Effector CD8-positive, alpha-beta T cell (primary cell): ENCODE measurements around the gene SAFB.
"Not testable (repeated sequence)": the region's sequence is repeated elsewhere in the genome, so short reads cannot be mapped to it uniquely, and the experiment has no call there.

ENCODE experiments used
- DNase-seq: peaks from one replicate; lab custom pipeline; 2025; lab: John Stamatoyannopoulos, UW

The SAFB gene

GRCh38 chr19:5595129-5595528 lies 27.8 kb upstream of the SAFB start:
- no peak for DNase-seq

GRCh38 chr19:5595745-5596144 lies 27.1 kb upstream of the SAFB start:
- no peak for DNase-seq

- no peak for DNase-seq
Observed at GRCh38 chr19:5600797-5601196, 22.1 kb upstream of the SAFB start.

GRCh38 chr19:5603626-5604025 lies 19.3 kb upstream of the SAFB start:
- DNase-seq, result no peak

GRCh38 chr19:5605362-5605761 lies 17.5 kb upstream of the SAFB start:
- DNase-seq, result no peak

GRCh38 chr19:5607318-5608275 lies 15.3 kb upstream of the SAFB start:
- DNase-seq, result no peak

GRCh38 chr19:5608291-5608690 lies 14.6 kb upstream of the SAFB start:
- DNase-seq, result no peak

- not testable (repeated sequence) for DNase-seq
Observed at GRCh38 chr19:5608766-5609165, 14.1 kb upstream of the SAFB start.

GRCh38 chr19:5609881-5610448 lies 12.9 kb upstream of the SAFB start:
- DNase-seq, result no peak

- no peak for DNase-seq
Observed at GRCh38 chr19:5612891-5613865, 9.7 kb upstream of the SAFB start.

- no peak for DNase-seq
Observed at GRCh38 chr19:5615756-5616327, 7.0 kb upstream of the SAFB start.

GRCh38 chr19:5617080-5617479 lies 5.8 kb upstream of the SAFB start:
- no peak for DNase-seq

GRCh38 chr19:5618591-5618990 lies 4.3 kb upstream of the SAFB start:
- no peak for DNase-seq

GRCh38 chr19:5619946-5620345 lies 2.9 kb upstream of the SAFB start:
- no peak for DNase-seq

- no peak for DNase-seq
Observed at GRCh38 chr19:5621311-5621944, 1.5 kb upstream of the SAFB start.

GRCh38 chr19:5621945-5622464 lies 878 bp upstream of the SAFB start:
- no peak for DNase-seq

GRCh38 chr19:5623397-5624017 lies 624 bp downstream of the SAFB start:
- DNase-seq, result peak; percentile 17

- DNase-seq, result no peak
Observed at GRCh38 chr19:5624018-5624663, 1.3 kb downstream of the SAFB start.

- DNase-seq, result no peak
Observed at GRCh38 chr19:5624741-5625278, 1.9 kb downstream of the SAFB start.

GRCh38 chr19:5625641-5626040 lies 2.8 kb downstream of the SAFB start:
- DNase-seq, result no peak
